NCI-H748 treated with DMSO at 0.1 percent for 48 hours (cell line): Measurements from ENCODE around the gene TMEFF2.

Experiments
- DNase-seq: peaks from one replicate; lab custom pipeline; 2025; lab: John Stamatoyannopoulos, UW

TMEFF2 gene

GRCh38 chr2:191968120-191968519 is 226.6 kb downstream of the TMEFF2 start:
- no peak for DNase-seq

- DNase-seq = no peak
Observed at GRCh38 chr2:191965733-191966132, 229.0 kb downstream of the TMEFF2 start.

GRCh38 chr2:191961556-191961955 is 233.2 kb downstream of the TMEFF2 start:
- no peak for DNase-seq

GRCh38 chr2:191959209-191959608 is 235.5 kb downstream of the TMEFF2 start:
- peak; percentile 37 for DNase-seq

GRCh38 chr2:191957996-191958860 is 236.5 kb downstream of the TMEFF2 start:
- no peak for DNase-seq

GRCh38 chr2:191954451-191954850 is 240.3 kb downstream of the TMEFF2 start:
- no peak for DNase-seq

- no peak for DNase-seq
Observed at GRCh38 chr2:191952515-191953270, 242.0 kb downstream of the TMEFF2 start.

GRCh38 chr2:191951832-191952231 is 242.9 kb downstream of the TMEFF2 start:
- no peak for DNase-seq

- no peak for DNase-seq
Observed at GRCh38 chr2:191951376-191951775, 243.4 kb downstream of the TMEFF2 start.

GRCh38 chr2:191950132-191950874 is 244.4 kb downstream of the TMEFF2 start:
- DNase-seq = no peak

- no peak for DNase-seq
Observed at GRCh38 chr2:191947235-191947634, 247.5 kb downstream of the TMEFF2 start.

- DNase-seq = no peak
Observed at GRCh38 chr2:191946471-191947182, 248.1 kb downstream of the TMEFF2 start.

GRCh38 chr2:191945623-191946022 is 249.1 kb downstream of the TMEFF2 start:
- DNase-seq = no peak

GRCh38 chr2:191942739-191943103 is 252.0 kb downstream of the TMEFF2 start:
- no peak for DNase-seq

- no peak for DNase-seq
Observed at GRCh38 chr2:191942090-191942738, 252.5 kb downstream of the TMEFF2 start.

GRCh38 chr2:191941376-191941929 is 253.3 kb downstream of the TMEFF2 start:
- no peak for DNase-seq

- DNase-seq = no peak
Observed at GRCh38 chr2:191938779-191939178, 256.0 kb downstream of the TMEFF2 start.

- DNase-seq = peak; percentile 23
Observed at GRCh38 chr2:191936882-191937405, 257.8 kb downstream of the TMEFF2 start.

GRCh38 chr2:191935247-191935646 is 259.5 kb downstream of the TMEFF2 start:
- peak; percentile 46 for DNase-seq

- no peak for DNase-seq
Observed at GRCh38 chr2:191933307-191934105, 261.2 kb downstream of the TMEFF2 start.
